ENCODE data around the gene CCDC157. TPM values are rescaled to one million over a fixed set of nuclear protein-coding genes. Genes with fewer than 3 reads are reported as not detected.
"Not testable (repeated sequence)": the region's sequence is repeated elsewhere in the genome, so short reads cannot be mapped to it uniquely, and the experiment has no call there.

Gene CCDC157
- total RNA-seq, 1 donor from 2014 or later = 5.4 TPM

GRCh38 chr22:30392661-30393321 is 36.0 kb downstream of the CCDC157 start:
- peak; percentile 12 for DNase-seq

- DNase-seq = no peak
These were observed 36.5 kb downstream of the CCDC157 start for GRCh38 chr22:30393322-30393680.

- DNase-seq = no peak
These were observed 37.1 kb downstream of the CCDC157 start for GRCh38 chr22:30393885-30394284.

GRCh38 chr22:30396871-30397655 is 40.3 kb downstream of the CCDC157 start, which contains the start of gene SEC14L2:
Gene SEC14L2, plus strand, starts transcription at chr22:30397018. Its CDS starts 99 bp downstream, at chr22:30397117.
- DNase-seq = peak; percentile 66

- no peak for DNase-seq
These were observed 41.1 kb downstream of the CCDC157 start for GRCh38 chr22:30397656-30398635.

- DNase-seq = no peak
These were observed 42.2 kb downstream of the CCDC157 start for GRCh38 chr22:30398685-30399680.

GRCh38 chr22:30399718-30400117 is 42.9 kb downstream of the CCDC157 start:
- DNase-seq = no peak

GRCh38 chr22:30400159-30400558 is 43.4 kb downstream of the CCDC157 start:
- no peak for DNase-seq

- not testable (repeated sequence) for DNase-seq
These were observed 44.2 kb downstream of the CCDC157 start for GRCh38 chr22:30401024-30401423.

GRCh38 chr22:30402028-30402765 is 45.4 kb downstream of the CCDC157 start:
- DNase-seq = peak; percentile 16

GRCh38 chr22:30402766-30403104 is 45.9 kb downstream of the CCDC157 start:
- DNase-seq = not testable (repeated sequence)

- no peak for DNase-seq
These were observed 47.5 kb downstream of the CCDC157 start for GRCh38 chr22:30404307-30404706.

GRCh38 chr22:30405731-30406130 is 48.9 kb downstream of the CCDC157 start:
- no peak for DNase-seq

- DNase-seq = no peak
These were observed 49.6 kb downstream of the CCDC157 start for GRCh38 chr22:30406400-30406799.

- no peak for DNase-seq
These were observed 51.7 kb downstream of the CCDC157 start for GRCh38 chr22:30408388-30409102.

GRCh38 chr22:30411780-30412179 is 55.0 kb downstream of the CCDC157 start:
- DNase-seq = no peak

GRCh38 chr22:30413001-30413400 is 56.2 kb downstream of the CCDC157 start:
- no peak for DNase-seq

GRCh38 chr22:30413745-30414524 is 57.1 kb downstream of the CCDC157 start:
- no peak for DNase-seq

GRCh38 chr22:30414525-30415047 is 57.8 kb downstream of the CCDC157 start:
- DNase-seq = no peak
